Smooth muscle cell (in vitro differentiated cells): ENCODE data around the gene F10. TPM values are rescaled to one million over a fixed set of nuclear protein-coding genes. Genes with fewer than 3 reads are reported as not detected.

Experiments
- DNase-seq: peaks from one replicate; lab custom pipeline; 2025; ENCODE audit not compliant: unreplicated experiment; lab: John Stamatoyannopoulos, UW
- H2AFZ ChIP-seq: fragments of 200-600 bp; sonication (generic); 2 replicates; pipeline ENCODE4 v1.6.0; 2016; ENCODE audit warnings: antibody characterized with exemption, low read depth, mild to moderate bottlenecking
- H3F3A ChIP-seq: fragments of 200-600 bp; sonication (generic); 2 replicates; pipeline ENCODE4 v1.6.0; 2017; ENCODE audit warnings: antibody characterized with exemption, low read depth
- H3K27ac ChIP-seq: fragments of 200-600 bp; sonication (generic); 2 replicates; pipeline ENCODE4 v1.5.1; 2016; ENCODE audit warnings: low read depth, mild to moderate bottlenecking
- H3K27me3 ChIP-seq: fragments of 200-600 bp; sonication (generic); 2 replicates; pipeline ENCODE4 v1.6.1; 2016; ENCODE audit warnings: low read depth, mild to moderate bottlenecking
- H3K36me3 ChIP-seq: fragments of 200-600 bp; sonication (generic); 2 replicates; pipeline ENCODE4 v1.5.1; 2016; ENCODE audit warnings: low read depth
- H3K4me1 ChIP-seq: fragments of 200-600 bp; sonication (generic); 2 replicates; pipeline ENCODE4 v1.5.1; 2016; ENCODE audit warnings: low read depth
- H3K4me2 ChIP-seq: fragments of 200-600 bp; sonication (generic); 2 replicates; pipeline ENCODE4 v1.6.0; 2016; ENCODE audit warnings: mild to moderate bottlenecking
- H3K4me3 ChIP-seq: fragments of 200-600 bp; sonication (generic); 2 replicates; pipeline ENCODE4 v1.5.1; 2016; ENCODE audit warnings: mild to moderate bottlenecking
- H3K79me2 ChIP-seq: fragments of 200-600 bp; sonication (generic); 2 replicates; pipeline ENCODE4 v1.6.0; 2016; ENCODE audit warnings: low read depth, mild to moderate bottlenecking
- H3K9ac ChIP-seq: fragments of 200-600 bp; sonication (generic); 2 replicates; pipeline ENCODE4 v1.6.0; 2016; ENCODE audit warnings: low read depth
- H3K9me3 ChIP-seq: fragments of 200-600 bp; sonication (generic); replicated peaks from 2 replicates; pipeline ENCODE4 v1.5.1; 2016; ENCODE audit warnings: low read depth
- H4K20me1 ChIP-seq: fragments of 200-600 bp; sonication (generic); 2 replicates; pipeline ENCODE4 v1.6.0; 2016; ENCODE audit warnings: low read depth
- CTCF ChIP-seq: fragments of 200-600 bp; sonication (generic); IDR thresholded peaks from 2 replicates; pipeline ENCODE4 v1.5.1; 2017; ENCODE audit warnings: borderline replicate concordance, mild to moderate bottlenecking, antibody characterized with exemption; ENCODE audit not compliant: insufficient read depth, poor library complexity, severe bottlenecking
- WGBS: methylation state at CpG from one replicate; pipeline ENCODE4 v1.1.7; 2016; ENCODE audit warnings: low lambda C conversion rate; 5-methylcytosine and 5-hydroxymethylcytosine counted together
- polyA plus RNA-seq: library from polyadenylated mRNA; unstranded; fragments of >200 nt; fragmentation: Nextera tagmentation; extraction: Ambion mirVana; gene quantifications from 2 replicates; pipeline ENCODE4 v1.2.1, GENCODE V29; 2016
- total RNA-seq: library from RNA; depleted of rRNA; stranded (reverse); fragments of >200 nt; gene quantifications from 2 replicates; pipeline ENCODE4 v1.2.3, GENCODE V29; 2014

Gene F10
- total and polyA plus RNA-seq, 2 experiments from 2014 or later = 17.1 to 43.7 TPM

GRCh38 chr13:113088691-113089020 is 33.9 kb upstream of the F10 start:
- no peak for DNase-seq
- H3K4me1 ChIP-seq = no peaks in the 10 kb centered on the region
- 93% methylated on average over 17 of the region's 17 CpGs for WGBS
- no peak overlapping the region for H3K4me2 ChIP-seq
- H3K36me3 ChIP-seq = no peaks in the 10 kb centered on the region
- H3K27me3 ChIP-seq = no peaks in the 10 kb centered on the region
- H3K9me3 ChIP-seq = no peaks in the 10 kb centered on the region
- no peak overlapping the region for H3K4me3 ChIP-seq
- no peaks in the 10 kb centered on the region for H3K79me2 ChIP-seq
- TF ChIP-seq CTCF = no peak
- H3F3A ChIP-seq = no peaks in the 10 kb centered on the region
- H3K9ac ChIP-seq = no peak overlapping the region
- H4K20me1 ChIP-seq = no peaks in the 10 kb centered on the region
- no peak overlapping the region for H3K27ac ChIP-seq
- H2AFZ ChIP-seq = no peak overlapping the region

GRCh38 chr13:113089693-113090414 is 32.7 kb upstream of the F10 start:
- 66% methylated on average over 36 of the region's 36 CpGs for WGBS
- no peak for DNase-seq
- Histone ChIP-seq H3K4me1 (no peaks in the 10 kb centered on the region), H3K27ac (no peak overlapping the region), H3K9ac (no peak overlapping the region), H3K4me3 (no peak overlapping the region), H3K4me2 (no peak overlapping the region), H4K20me1 (no peaks in the 10 kb centered on the region), H3K79me2 (no peaks in the 10 kb centered on the region), H3K36me3 (no peaks in the 10 kb centered on the region), H3F3A (no peaks in the 10 kb centered on the region), H3K9me3 (no peaks in the 10 kb centered on the region), H3K27me3 (no peaks in the 10 kb centered on the region), H2AFZ (no peak overlapping the region)
- no peak for TF ChIP-seq CTCF

GRCh38 chr13:113090415-113090770 is 32.2 kb upstream of the F10 start:
- no peak for DNase-seq
- Histone ChIP-seq H3K4me1 (no peaks in the 10 kb centered on the region), H3K27me3 (no peaks in the 10 kb centered on the region), H3K9me3 (no peaks in the 10 kb centered on the region), H3K4me2 (no peak overlapping the region), H3K36me3 (no peaks in the 10 kb centered on the region), H3K4me3 (no peak overlapping the region), H2AFZ (no peak overlapping the region), H3F3A (no peaks in the 10 kb centered on the region), H3K9ac (no peak overlapping the region), H3K79me2 (no peaks in the 10 kb centered on the region), H3K27ac (no peak overlapping the region), H4K20me1 (no peaks in the 10 kb centered on the region)
- WGBS = 67% methylated on average over 13 of the region's 13 CpGs
- no peak for TF ChIP-seq CTCF

- Histone ChIP-seq H3K9ac (no peak overlapping the region), H3F3A (no peaks in the 10 kb centered on the region), H3K4me1 (no peaks in the 10 kb centered on the region), H4K20me1 (no peaks in the 10 kb centered on the region), H3K27me3 (no peaks in the 10 kb centered on the region), H3K79me2 (no peaks in the 10 kb centered on the region), H3K9me3 (no peaks in the 10 kb centered on the region), H3K27ac (no peak overlapping the region), H3K36me3 (no peaks in the 10 kb centered on the region), H2AFZ (no peak overlapping the region), H3K4me2 (no peak overlapping the region), H3K4me3 (no peak overlapping the region)
- 92% methylated on average over 24 of the region's 24 CpGs for WGBS
- no peak for DNase-seq
- no peak for TF ChIP-seq CTCF
Measured at GRCh38 chr13:113090806-113091205, 31.8 kb upstream of the F10 start.
